Measurements from ENCODE around the gene MTMR2.

Gene MTMR2

GRCh38 chr11:95920460-95921105 lies 3.3 kb downstream of the MTMR2 start:
- no peak overlapping the region for H3K4me3 ChIP-seq (ENCODE audit: low read length)
- no peak for DNase-seq (ENCODE audit: low read depth, low spot score)

DNA sequence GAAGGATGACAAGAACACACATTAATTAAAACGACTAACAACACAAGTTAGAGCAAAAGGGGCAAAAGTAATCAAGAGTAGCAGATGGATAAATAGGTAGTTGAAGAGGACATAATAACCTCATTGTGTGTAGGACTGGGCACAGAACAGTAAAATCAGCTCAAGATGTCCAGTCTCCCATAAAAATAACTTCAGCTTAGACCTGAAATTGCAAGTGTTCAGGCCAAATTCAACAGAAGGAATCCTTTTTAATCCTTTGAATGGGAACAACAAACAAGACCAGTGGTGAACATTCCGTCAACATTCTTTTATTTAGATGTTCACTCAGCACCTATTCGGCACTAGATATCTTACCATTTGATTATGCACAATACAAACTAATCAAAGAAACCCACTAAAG lies 4.4 kb downstream of the MTMR2 start:
- no peak for DNase-seq (ENCODE audit: low read depth, low spot score)
- H3K4me3 ChIP-seq (ENCODE audit: low read length) = no peak overlapping the region

GRCh38 chr11:95918720-95919119 lies 5.2 kb downstream of the MTMR2 start:
- DNase-seq (ENCODE audit: low read depth, low spot score) = no peak
- no peak overlapping the region for H3K4me3 ChIP-seq (ENCODE audit: low read length)

DNA sequence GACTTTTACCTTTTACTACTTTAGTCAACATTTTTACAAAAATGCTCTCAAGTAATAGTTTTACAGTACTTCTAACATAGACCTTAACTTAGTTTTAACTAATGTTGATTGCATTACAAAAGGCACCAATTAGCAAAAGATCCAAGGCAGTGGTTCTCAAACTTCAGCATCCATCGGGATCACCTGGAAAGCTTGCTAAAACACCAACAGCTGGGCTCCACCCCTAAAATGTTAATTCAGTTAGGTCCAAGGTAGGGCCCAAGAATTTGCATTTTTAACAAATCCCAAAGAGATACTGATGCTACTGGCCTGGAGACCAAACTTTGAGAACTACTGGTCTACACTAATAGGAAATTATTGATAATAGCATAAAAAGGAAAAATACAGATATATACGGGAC lies 5.9 kb downstream of the MTMR2 start:
- DNase-seq (ENCODE audit: low read depth, low spot score) = no peak
- no peak overlapping the region for H3K4me3 ChIP-seq (ENCODE audit: low read length)

DNA sequence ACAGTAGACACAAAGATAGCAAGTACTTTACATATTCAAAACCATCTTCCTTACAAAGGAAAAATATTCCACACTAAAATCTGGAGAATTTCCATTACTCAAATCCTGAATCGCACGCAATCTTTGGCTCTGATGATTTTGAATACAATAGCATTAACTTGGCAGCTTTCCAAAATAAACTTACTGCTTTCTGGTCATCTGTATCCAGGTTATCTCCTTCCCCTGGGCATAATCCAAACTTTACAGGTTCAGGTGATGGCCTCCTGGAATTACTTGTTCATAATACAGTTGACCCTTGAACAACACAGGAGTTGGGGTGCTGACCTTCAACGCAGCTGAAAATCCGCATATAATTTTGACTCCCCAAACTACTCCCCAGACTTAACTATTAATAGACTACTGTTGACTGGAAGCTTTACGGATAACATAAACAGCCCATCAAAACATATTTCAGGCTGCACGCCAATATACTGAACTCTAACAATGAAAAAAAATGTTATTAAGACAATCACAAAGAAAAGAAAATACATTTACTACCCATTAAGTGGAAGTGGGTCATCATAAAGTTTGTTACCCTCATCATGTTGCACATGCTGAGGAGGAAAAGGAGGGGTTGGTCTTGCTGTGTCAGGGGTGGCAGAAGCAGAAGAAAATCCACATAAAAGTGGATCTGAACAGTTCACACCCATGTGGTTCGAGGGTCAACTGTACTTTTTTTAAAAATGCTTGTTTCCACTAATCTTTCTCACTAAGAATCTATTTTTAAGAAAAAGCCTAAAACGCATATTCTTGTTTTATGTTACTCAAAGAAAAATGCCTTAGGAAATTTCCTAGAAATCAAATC lies 6.5 kb downstream of the MTMR2 start:
- H3K4me3 ChIP-seq (ENCODE audit: low read length) = no peak overlapping the region
- DNase-seq (ENCODE audit: low read depth, low spot score) = no peak

DNA sequence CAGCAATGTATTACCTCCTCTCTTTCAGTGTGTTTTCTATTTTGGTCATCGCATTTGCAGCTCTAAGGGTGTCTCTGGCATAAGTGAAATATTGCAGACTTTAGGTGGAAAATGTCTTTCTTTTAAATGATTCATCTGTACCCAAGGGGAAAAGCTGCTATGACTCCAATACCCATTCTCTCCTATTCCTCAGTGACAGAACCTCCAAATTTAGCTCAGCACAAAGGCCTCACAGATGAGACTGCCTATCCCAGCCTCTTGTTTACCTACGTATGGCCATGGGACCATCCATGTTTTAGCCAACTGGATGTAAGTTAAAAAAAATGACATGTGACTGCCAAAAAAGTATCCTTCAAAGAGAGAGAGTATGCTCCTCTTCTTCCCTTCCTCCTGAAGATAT lies 7.9 kb downstream of the MTMR2 start:
- H3K4me3 ChIP-seq (ENCODE audit: low read length) = no peak overlapping the region
- DNase-seq (ENCODE audit: low read depth, low spot score) = no peak

DNA sequence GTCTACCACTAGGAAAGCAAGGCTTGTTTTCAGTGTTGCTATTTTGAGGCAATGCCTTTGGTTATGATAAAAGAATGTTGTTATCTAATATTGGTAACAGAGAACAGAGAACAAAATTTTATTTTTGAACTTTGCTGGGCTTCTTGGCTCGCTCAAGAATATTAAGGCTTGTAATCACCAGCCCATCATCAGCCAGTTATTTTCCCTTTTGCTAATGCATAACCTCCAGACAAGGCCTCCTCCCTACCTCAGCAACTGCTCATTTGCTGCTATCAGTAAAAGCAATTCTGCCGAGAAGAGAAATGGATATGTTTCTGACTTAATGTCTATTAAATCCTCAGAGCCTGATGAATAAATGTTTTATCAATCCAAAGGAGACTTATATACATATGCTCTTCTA lies 8.9 kb downstream of the MTMR2 start:
- no peak overlapping the region for H3K4me3 ChIP-seq (ENCODE audit: low read length)
- no peak for DNase-seq (ENCODE audit: low read depth, low spot score)

DNA sequence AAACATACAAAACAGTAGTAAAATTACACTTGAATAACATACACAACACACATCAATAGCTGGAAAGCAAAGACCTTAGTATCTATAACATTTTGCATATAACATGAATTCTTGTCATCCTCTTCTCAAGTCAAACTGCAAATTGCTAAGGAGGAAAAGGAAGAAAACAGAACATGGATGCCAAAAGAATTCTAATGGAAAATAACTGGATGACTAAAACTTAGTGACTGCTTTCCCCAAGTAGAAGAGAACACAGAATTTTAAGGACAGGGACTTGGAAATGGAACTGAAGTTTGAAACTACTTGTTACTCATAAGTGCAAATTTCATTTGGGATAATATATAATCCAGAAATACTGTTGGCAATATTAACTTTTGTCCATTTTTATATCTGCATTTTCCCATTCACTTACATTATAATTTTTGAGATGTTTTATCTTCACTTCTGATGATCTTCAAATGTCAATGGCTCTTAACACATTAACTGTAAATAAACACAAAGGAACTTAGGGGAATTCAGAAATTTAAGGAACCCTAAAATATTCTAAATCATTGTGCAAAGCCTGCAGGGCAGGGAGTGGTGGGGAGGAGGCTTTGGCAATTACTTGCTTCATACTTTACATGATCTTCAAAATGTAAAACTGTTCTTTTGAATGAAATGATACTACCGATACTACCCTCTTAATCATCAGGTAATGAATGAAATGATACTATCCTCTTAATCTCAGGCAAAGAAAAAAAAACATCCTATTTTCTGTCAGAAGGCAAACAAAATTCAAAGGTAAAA lies 9.9 kb downstream of the MTMR2 start:
- no peak overlapping the region for H3K4me3 ChIP-seq (ENCODE audit: low read length)
- DNase-seq (ENCODE audit: low read depth, low spot score) = no peak

DNA sequence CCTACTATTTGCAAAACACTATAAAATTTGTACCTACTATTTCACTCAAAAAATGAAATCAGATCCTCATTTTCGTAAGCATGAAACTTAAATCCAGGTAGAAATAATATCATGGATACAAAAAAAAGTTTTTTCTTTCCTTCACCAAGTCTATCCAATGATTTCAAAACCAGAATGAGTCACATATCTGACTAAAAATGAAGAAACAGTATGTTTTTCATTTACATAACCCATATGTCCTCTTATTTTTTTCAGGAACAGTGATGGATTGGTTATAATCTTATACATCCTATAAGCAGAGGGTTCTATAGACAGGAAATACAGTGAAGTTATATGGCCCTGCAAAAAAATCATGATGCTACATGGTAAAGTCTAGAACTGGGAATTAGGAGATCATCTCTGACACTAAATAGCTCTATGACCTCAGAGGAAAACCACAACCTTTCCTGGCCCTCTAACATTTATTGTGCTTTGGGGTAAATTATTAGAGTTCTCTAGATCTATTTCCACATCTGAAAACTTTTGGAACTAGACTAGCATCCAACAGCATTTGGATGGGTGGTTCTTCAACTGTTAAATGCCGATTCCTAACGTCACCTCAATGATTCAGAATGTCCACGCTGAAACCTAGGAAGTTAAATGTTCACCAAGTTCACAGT lies 10.9 kb downstream of the MTMR2 start:
- no peak overlapping the region for H3K4me3 ChIP-seq (ENCODE audit: low read length)
- no peak for DNase-seq (ENCODE audit: low read depth, low spot score)

GRCh38 chr11:95911369-95911759 lies 12.5 kb downstream of the MTMR2 start:
- H3K4me3 ChIP-seq (ENCODE audit: low read length) = no peak overlapping the region
- no peak for DNase-seq (ENCODE audit: low read depth, low spot score)

- no peak for DNase-seq (ENCODE audit: low read depth, low spot score)
- no peak overlapping the region for H3K4me3 ChIP-seq (ENCODE audit: low read length)
Measured at GRCh38 chr11:95910638-95911368, 13.1 kb downstream of the MTMR2 start.

GRCh38 chr11:95908826-95909225 lies 15.1 kb downstream of the MTMR2 start:
- no peak for DNase-seq (ENCODE audit: low read depth, low spot score)
- H3K4me3 ChIP-seq (ENCODE audit: low read length) = no peak overlapping the region

DNA sequence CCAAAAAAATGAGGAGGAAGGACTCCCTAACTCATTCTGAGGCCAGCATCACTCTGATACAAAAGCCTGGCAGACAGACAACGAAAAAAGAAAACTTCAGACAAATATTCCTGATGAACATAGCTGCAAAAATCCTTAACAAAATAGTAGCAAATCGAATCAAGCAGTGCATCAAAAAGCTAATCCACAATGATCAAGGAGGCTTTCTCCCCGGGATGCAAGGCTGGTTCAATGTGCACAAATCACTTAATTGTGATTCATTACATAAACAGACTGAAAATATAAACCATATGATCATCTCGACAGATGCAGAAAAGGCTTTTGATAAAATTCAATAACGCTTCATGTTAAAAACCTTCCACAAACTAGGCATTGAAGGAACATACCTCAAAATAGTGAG lies 16.4 kb downstream of the MTMR2 start:
- H3K4me3 ChIP-seq (ENCODE audit: low read length) = no peak overlapping the region
- no peak for DNase-seq (ENCODE audit: low read depth, low spot score)

DNA sequence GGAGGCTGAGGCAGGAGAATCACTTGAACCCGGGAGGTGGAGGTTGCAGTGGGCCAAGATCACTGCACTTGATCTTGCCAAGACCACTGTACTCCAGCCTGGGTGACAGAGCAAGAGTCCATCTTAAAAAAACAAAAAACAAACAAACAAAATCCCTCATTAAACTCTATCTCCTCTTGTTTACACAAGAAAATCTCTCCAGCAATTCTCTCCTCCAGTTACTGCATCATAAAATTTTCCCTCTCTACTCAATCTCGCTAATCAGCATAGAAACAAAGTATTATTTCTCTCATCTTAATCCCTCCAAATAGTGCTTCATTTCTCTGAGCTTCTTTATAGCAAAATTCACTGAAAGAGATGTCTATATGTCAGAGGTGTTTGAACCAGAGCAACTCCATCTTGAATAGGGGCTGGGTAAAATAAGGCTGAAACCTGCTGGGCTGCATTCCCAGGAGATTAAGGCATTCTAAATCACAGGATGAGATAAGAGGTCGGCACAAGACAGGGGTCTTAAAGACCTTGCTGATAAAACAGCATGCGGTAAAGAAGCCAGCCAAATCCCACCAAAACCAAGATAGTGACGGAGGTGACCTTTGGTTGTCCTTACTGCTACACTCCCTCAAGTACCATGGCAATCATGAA lies 19.8 kb downstream of the MTMR2 start:
- no peak overlapping the region for H3K4me3 ChIP-seq (ENCODE audit: low read length)
- DNase-seq (ENCODE audit: low read depth, low spot score) = no peak

DNA sequence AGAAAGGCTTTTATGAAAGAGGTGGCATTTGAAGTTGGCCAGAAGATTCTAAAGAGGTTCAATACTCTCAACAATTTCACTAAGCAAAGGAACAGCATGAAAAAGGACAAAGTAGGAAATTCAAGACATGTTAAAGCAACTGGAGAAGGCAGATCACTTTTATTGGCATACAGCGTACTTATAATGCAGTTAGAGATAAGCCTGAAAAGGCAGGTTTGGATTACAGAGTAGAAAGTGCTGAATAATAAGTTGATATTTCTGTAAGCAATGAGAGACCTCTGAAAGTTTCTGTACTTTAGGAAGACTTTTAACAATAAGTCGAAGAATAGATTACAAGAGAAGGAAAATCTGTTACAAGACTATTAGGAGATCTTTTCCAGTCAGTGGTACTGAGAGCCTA lies 25.1 kb downstream of the MTMR2 start:
- DNase-seq (ENCODE audit: low read depth, low spot score) = no peak
- no peak overlapping the region for H3K4me3 ChIP-seq (ENCODE audit: low read length)

GRCh38 chr11:95897731-95898130 lies 26.2 kb downstream of the MTMR2 start:
- H3K4me3 ChIP-seq (ENCODE audit: low read length) = no peak overlapping the region
- DNase-seq (ENCODE audit: low read depth, low spot score) = no peak

GRCh38 chr11:95895815-95896214 lies 28.1 kb downstream of the MTMR2 start:
- DNase-seq (ENCODE audit: low read depth, low spot score) = no peak
- H3K4me3 ChIP-seq (ENCODE audit: low read length) = no peak overlapping the region

DNA sequence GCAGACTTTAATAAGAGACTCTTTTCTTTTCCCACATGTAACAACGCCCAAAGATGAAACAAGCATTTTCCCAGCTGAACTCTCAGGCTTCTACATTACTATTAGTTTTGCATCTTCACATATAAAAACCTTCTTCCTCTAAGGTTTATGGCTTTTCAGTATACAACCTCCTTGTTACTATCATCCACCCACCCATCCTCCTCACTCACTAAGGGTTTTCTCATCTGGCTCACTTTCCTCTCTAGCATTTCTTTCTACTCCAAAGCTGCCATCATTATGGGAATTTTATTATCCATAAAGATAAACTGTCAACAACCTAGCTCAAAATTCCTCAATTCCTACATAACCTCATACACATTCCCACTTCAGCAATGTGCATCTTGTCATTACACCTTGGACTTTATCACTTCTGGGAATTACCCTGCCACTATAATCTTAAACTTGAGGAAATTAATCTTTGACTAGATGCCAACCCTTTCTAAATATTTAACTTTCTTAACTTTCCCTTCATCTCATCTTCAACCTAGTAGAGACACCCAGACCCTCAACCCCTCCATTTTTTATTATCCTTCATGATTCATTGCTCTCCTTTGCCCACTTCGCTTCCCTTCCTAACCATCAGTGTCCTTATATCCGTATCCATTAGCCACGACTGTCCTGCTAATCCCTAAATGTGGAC lies 30.9 kb downstream of the MTMR2 start:
- no peak for DNase-seq (ENCODE audit: low read depth, low spot score)

More for the DNA sequence above, 30.9 kb downstream of the MTMR2 start:
- H3K4me3 ChIP-seq (ENCODE audit: low read length) = no peak overlapping the region

Data from Jurkat, Clone E6-1 (cell line).